Neural cell (in vitro differentiated cells): Measurements from ENCODE around the gene RPLP1. TPM values are rescaled to one million over a fixed set of nuclear protein-coding genes. Genes with fewer than 3 reads are reported as not detected.

Experiments used
- H2AFZ ChIP-seq: fragments of 200-600, 300-800 bp; sonication (generic), shearing (Covaris generic); 2 replicates; pipeline ENCODE4 v1.6.0; 2014; ENCODE audit warnings: low read depth, mild to moderate bottlenecking, antibody characterized with exemption, low read length, moderate library complexity
- H3F3A ChIP-seq: fragments of 200-600 bp; shearing (Covaris generic); 2 replicates; pipeline ENCODE4 v1.6.1; 2016; ENCODE audit warnings: mild to moderate bottlenecking, moderate library complexity, mixed read lengths, antibody characterized with exemption, low read length; ENCODE audit not compliant: insufficient read depth, poor library complexity, severe bottlenecking
- H3K27ac ChIP-seq: fragments of 200-600, 300-800 bp; sonication (generic), shearing (Covaris generic); 2 replicates; pipeline ENCODE4 v1.5.1; 2014; ENCODE audit warnings: mild to moderate bottlenecking, low read length, moderate library complexity
- H3K27me3 ChIP-seq: fragments of 300-800, 200-600 bp; sonication (generic), shearing (Covaris generic); 2 replicates; pipeline ENCODE4 v1.6.0; 2014; ENCODE audit warnings: mild to moderate bottlenecking, low read depth, low read length, moderate library complexity; ENCODE audit not compliant: insufficient read depth
- H3K36me3 ChIP-seq: fragments of 300-800, 200-600 bp; sonication (generic), shearing (Covaris generic); 2 replicates; pipeline ENCODE4 v1.5.1; 2014; ENCODE audit warnings: mild to moderate bottlenecking, antibody characterized with exemption, low read length, moderate library complexity; ENCODE audit not compliant: insufficient read depth
- H3K4me2 ChIP-seq: fragments of 300-800, 200-600 bp; sonication (generic), shearing (Covaris generic); 2 replicates; pipeline ENCODE4 v1.6.0; 2014; ENCODE audit warnings: mild to moderate bottlenecking, low read length
- H3K4me3 ChIP-seq: fragments of 300-800, 200-600 bp; sonication (generic), shearing (Covaris generic); 2 replicates; pipeline ENCODE4 v1.5.1; 2014; ENCODE audit warnings: mild to moderate bottlenecking, low read length, moderate library complexity
- H3K79me2 ChIP-seq: fragments of 200-600 bp; shearing (Covaris generic); replicated peaks from 2 replicates; pipeline ENCODE4 v1.6.0; 2014; ENCODE audit warnings: mild to moderate bottlenecking, low read length, moderate library complexity; ENCODE audit not compliant: insufficient read depth
- H3K9ac ChIP-seq: fragments of 300-800, 200-600 bp; sonication (generic), shearing (Covaris generic); 2 replicates; pipeline ENCODE4 v1.6.1; 2016; ENCODE audit warnings: mild to moderate bottlenecking, low read length, mixed read lengths
- H3K9me2 ChIP-seq: fragments of 200-600 bp; shearing (Covaris generic); 2 replicates; pipeline ENCODE4 v1.6.1; 2016; ENCODE audit warnings: mild to moderate bottlenecking, low read length, mixed read lengths; ENCODE audit not compliant: insufficient read depth
- H3K9me3 ChIP-seq: fragments of 200-600, 300-800 bp; sonication (generic), shearing (Covaris generic); 2 replicates; pipeline ENCODE4 v1.6.1; 2016; ENCODE audit warnings: mild to moderate bottlenecking, mixed run types, low read length, moderate library complexity, mixed read lengths
- H4K20me1 ChIP-seq: fragments of 200-600 bp; shearing (Covaris generic); 2 replicates; pipeline ENCODE4 v1.6.1; 2016; ENCODE audit warnings: mild to moderate bottlenecking, mixed run types; ENCODE audit not compliant: insufficient read depth
- CTCF ChIP-seq: fragments of 450-650 bp; IDR thresholded peaks from 2 replicates; pipeline ENCODE4 v1.5.1; 2014; ENCODE audit warnings: antibody characterized with exemption, mild to moderate bottlenecking, moderate library complexity; ENCODE audit not compliant: poor library complexity, severe bottlenecking
- EP300 ChIP-seq: fragments of 450-650 bp; conservative IDR thresholded peaks from 2 replicates; pipeline ENCODE4 v1.6.1; 2014; ENCODE audit warnings: antibody characterized with exemption, mild to moderate bottlenecking, moderate library complexity; ENCODE audit not compliant: poor library complexity, severe bottlenecking
- EZH2 ChIP-seq: fragments of 200-600, 300-800 bp; shearing (Covaris generic), sonication (generic); IDR thresholded peaks from 2 replicates; pipeline ENCODE4 v1.6.1; 2014; ENCODE audit warnings: antibody characterized with exemption, low read length, borderline replicate concordance, mild to moderate bottlenecking; ENCODE audit not compliant: insufficient read depth, poor library complexity, severe bottlenecking
- MXI1 ChIP-seq: fragments of 450-650 bp; conservative IDR thresholded peaks from 2 replicates; pipeline ENCODE4 v1.6.1; 2014; ENCODE audit warnings: antibody characterized with exemption, mild to moderate bottlenecking; ENCODE audit not compliant: poor library complexity, severe bottlenecking
- POLR2AphosphoS5 ChIP-seq: IDR thresholded peaks from 2 replicates; pipeline ENCODE4 v1.6.1; 2012
- RAD21 ChIP-seq: fragments of 450-650 bp; conservative IDR thresholded peaks from 2 replicates; pipeline ENCODE4 v1.6.1; 2014; ENCODE audit warnings: antibody characterized with exemption, mild to moderate bottlenecking, moderate library complexity
- REST ChIP-seq: IDR thresholded peaks from 2 replicates; pipeline ENCODE4 v1.6.1; 2012; ENCODE audit warnings: borderline replicate concordance
- SMC3 ChIP-seq: fragments of 450-650 bp; conservative IDR thresholded peaks from 2 replicates; pipeline ENCODE4 v1.6.1; 2014; ENCODE audit warnings: antibody characterized with exemption, mild to moderate bottlenecking, moderate library complexity; ENCODE audit not compliant: poor library complexity
- TAF1 ChIP-seq: IDR thresholded peaks from 2 replicates; pipeline ENCODE4 v1.6.1; 2012; ENCODE audit warnings: low read depth
- polyA plus RNA-seq: library from polyadenylated mRNA; depleted of rRNA; stranded (reverse); fragments of >200 nt; gene quantifications from 2 replicates; pipeline ENCODE4 v1.2.3, GENCODE V29; 2014

The RPLP1 gene
- polyA plus RNA-seq, 1 donor from 2014 or later, result 37.5 TPM

GRCh38 chr15:69412274-69412673 is 40.3 kb upstream of the RPLP1 start:
- Histone ChIP-seq H3K9me2 (no peaks in the 10 kb centered on the region), H3K9ac (no peak overlapping the region), H4K20me1 (no peaks in the 10 kb centered on the region), H2AFZ (no peak overlapping the region), H3K36me3 (no peaks in the 10 kb centered on the region), H3K4me3 (no peak overlapping the region), H3K79me2 (peaks cover 15% of the 10 kb centered on the region), H3K27ac (no peak overlapping the region), H3K4me2 (no peak overlapping the region), H3F3A (no peaks in the 10 kb centered on the region), H3K27me3 (no peaks in the 10 kb centered on the region), H3K9me3 (no peaks in the 10 kb centered on the region)
- TF ChIP-seq POLR2AphosphoS5 (no peak), MXI1 (no peak), EP300 (no peak), TAF1 (no peak), SMC3 (no peak), REST (no peak), RAD21 (no peak), CTCF (no peak), EZH2 (no peak)

- Histone ChIP-seq H3K4me3 (no peak overlapping the region), H2AFZ (no peak overlapping the region), H3K27ac (no peak overlapping the region), H3K4me2 (no peak overlapping the region), H3K36me3 (no peaks in the 10 kb centered on the region), H3K27me3 (no peaks in the 10 kb centered on the region), H3K79me2 (peaks cover 17% of the 10 kb centered on the region), H3F3A (no peaks in the 10 kb centered on the region), H3K9me3 (no peaks in the 10 kb centered on the region), H4K20me1 (no peaks in the 10 kb centered on the region), H3K9ac (no peak overlapping the region), H3K9me2 (no peaks in the 10 kb centered on the region)
- TF ChIP-seq MXI1, result no peak
These were observed 39.9 kb upstream of the RPLP1 start for GRCh38 chr15:69412701-69413100.
